CD14-positive monocyte (primary cell): ENCODE measurements around the gene PTTG1. TPM values are rescaled to one million over a fixed set of nuclear protein-coding genes. Genes with fewer than 3 reads are reported as not detected.

Source experiments
- DNase-seq, 3 donors: peaks; one replicate each; pipeline ENCODE4 v3.0.0-alpha.2; 2011 to 2022
- H2AFZ ChIP-seq: 2 replicates; pipeline ENCODE4 v1.6.0; 2012; ENCODE audit warnings: mild to moderate bottlenecking, low read depth, low read length, inconsistent platforms; ENCODE audit not compliant: insufficient read depth, poor library complexity, severe bottlenecking
- H3K27ac ChIP-seq, 2 donors: 1 replicate in 1 of 2; 2 replicates in 1 of 2; pipeline ENCODE4 v1.5.1; 2012 to 2013; ENCODE audit warnings: low read length in 2 of 2, control low read depth in 1 of 2, inconsistent platforms in 1 of 2, low read depth in 1 of 2, mild to moderate bottlenecking in 1 of 2
- H3K27me3 ChIP-seq, 2 donors: one replicate each; pipeline versions ENCODE4 v1.6.0 to v1.6.1; 2011 to 2013; ENCODE audit warnings: low read length in 2 of 2; ENCODE audit not compliant: control insufficient read depth in 2 of 2, insufficient read depth in 2 of 2
- H3K36me3 ChIP-seq, 2 donors: replicated peaks in 1 of 2; 1 replicate in 1 of 2; 2 replicates in 1 of 2; pipeline versions ENCODE4 v1.5.1 to v1.6.1; 2012 to 2013; ENCODE audit warnings: low read length in 2 of 2, control low read depth in 1 of 2, inconsistent platforms in 1 of 2, mild to moderate bottlenecking in 1 of 2; ENCODE audit not compliant: insufficient read depth in 2 of 2, control insufficient read depth in 1 of 2
- H3K4me1 ChIP-seq, 2 donors: 1 replicate in 1 of 2; 2 replicates in 1 of 2; pipeline versions ENCODE4 v1.5.1 to v1.6.1; 2012 to 2013; ENCODE audit warnings: low read length in 2 of 2, control low read depth in 1 of 2, inconsistent platforms in 1 of 2, mild to moderate bottlenecking in 1 of 2, moderate library complexity in 1 of 2; ENCODE audit not compliant: insufficient read depth in 2 of 2, control insufficient read depth in 1 of 2
- H3K4me2 ChIP-seq: replicated peaks from 2 replicates; pipeline ENCODE3; 2012; ENCODE audit warnings: low read length, moderate library complexity, mild to moderate bottlenecking; ENCODE audit not compliant: poor library complexity, severe bottlenecking; ENCODE audit errors: extremely low read depth
- H3K4me3 ChIP-seq, 3 experiments: fragments of 200-600 bp in 1 of 3; sonication (generic) in 1 of 3; replicated peaks in 1 of 3; 1 replicate in 2 of 3; 2 replicates in 1 of 3; pipeline ENCODE4 v1.5.1; 2011 to 2013; ENCODE audit warnings: low read length in 3 of 3, mild to moderate bottlenecking in 3 of 3, control low read depth in 2 of 3, low read depth in 2 of 3, inconsistent platforms in 1 of 3, moderate library complexity in 1 of 3
- H3K79me2 ChIP-seq: 2 replicates; pipeline ENCODE4 v1.6.0; 2012; ENCODE audit warnings: mild to moderate bottlenecking, control low read depth, inconsistent platforms, low read length, moderate library complexity; ENCODE audit not compliant: insufficient read depth
- H3K9ac ChIP-seq: 2 replicates; pipeline ENCODE4 v1.6.0; 2017; ENCODE audit warnings: low read length, mild to moderate bottlenecking; ENCODE audit not compliant: insufficient read depth, poor library complexity, severe bottlenecking
- H3K9me3 ChIP-seq, 2 donors: replicated peaks in 1 of 2; 1 replicate in 1 of 2; 2 replicates in 1 of 2; pipeline versions ENCODE4 v1.5.1 to v1.6.1; 2012 to 2013; ENCODE audit warnings: low read length in 2 of 2, control low read depth in 1 of 2; ENCODE audit not compliant: control insufficient read depth in 1 of 2, insufficient read depth in 1 of 2
- H4K20me1 ChIP-seq: 2 replicates; pipeline ENCODE4 v1.6.0; 2012; ENCODE audit warnings: mild to moderate bottlenecking, low read length, control low read depth, moderate library complexity; ENCODE audit not compliant: insufficient read depth
- H3K27ac Mint-ChIP-seq, 7 donors: one replicate each; pipeline ENCODE4 v1.8.0; 2020; ENCODE audit warnings: mild to moderate bottlenecking in 7 of 7, mixed read lengths in 7 of 7, moderate library complexity in 6 of 7, inconsistent platforms in 2 of 7
- H3K27me3 Mint-ChIP-seq, 3 donors: one replicate each; pipeline ENCODE4 v1.8.0; 2021 to 2022; ENCODE audit warnings: low read depth in 3 of 3, mild to moderate bottlenecking in 3 of 3, mixed read lengths in 3 of 3, moderate library complexity in 3 of 3, inconsistent platforms in 1 of 3
- H3K36me3 Mint-ChIP-seq, 2 donors: one replicate each; pipeline ENCODE4 v1.8.0; 2020; ENCODE audit warnings: mixed read lengths in 2 of 2, inconsistent platforms in 1 of 2, mild to moderate bottlenecking in 1 of 2
- H3K4me1 Mint-ChIP-seq: one replicate; pipeline ENCODE4 v1.8.0; 2020; ENCODE audit warnings: mild to moderate bottlenecking, mixed read lengths
- H3K4me3 Mint-ChIP-seq, 2 donors: one replicate each; pipeline ENCODE4 v1.8.0; 2020; ENCODE audit warnings: mild to moderate bottlenecking in 2 of 2, mixed read lengths in 2 of 2, moderate library complexity in 1 of 2
- H3K9me3 Mint-ChIP-seq, 7 donors: one replicate each; pipeline ENCODE4 v1.8.0; 2020 to 2022; ENCODE audit warnings: mixed read lengths in 7 of 7, mild to moderate bottlenecking in 6 of 7, moderate library complexity in 6 of 7, inconsistent platforms in 2 of 7
- CTCF ChIP-seq: fragments of 200-600 bp; IDR thresholded peaks from one replicate; pipeline ENCODE4 v1.8.0; 2022; ENCODE audit warnings: antibody characterized with exemption, mild to moderate bottlenecking
- WGBS: methylation state at CpG from one replicate; pipeline ENCODE4 v1.1.5; 2013; ENCODE audit warnings: missing lambda C conversion rate; ENCODE audit not compliant: insufficient coverage; 5-methylcytosine and 5-hydroxymethylcytosine counted together
- intact Hi-C, 2 donors: fragments of 100-400 bp; cut with micrococcal nuclease; formaldehyde crosslinking; loops; one replicate each; pipeline versions ENCODE4 v1.15.0 to v1.15.1; 2023
- polyA plus RNA-seq, 3 donors: library from polyadenylated mRNA; depleted of rRNA in 1 of 3; unstranded in 2 of 3; stranded (reverse) in 1 of 3; fragments of 300-500 nt in 2 of 3; fragments of >200 nt in 1 of 3; fragmentation: Illumina TruSeq in 2 of 3; gene quantifications; 1 replicate in 2 of 3; 2 replicates in 1 of 3; pipeline ENCODE4 v1.2.3, GENCODE V29; 2012 to 2021

Gene PTTG1
- polyA plus RNA-seq, 3 donors: 2.5 to 3.6 (median 3.3) TPM

- Mint-ChIP-seq H3K4me1 (peaks cover 6% of the 10 kb centered on the region), H3K27me3 (peaks cover 24 to 60% (median 33%) of the 10 kb centered on the region in 3 donors), H3K9me3 (peaks cover 0 to 3% (median 0%) of the 10 kb centered on the region in 7 donors), H3K36me3 (no peaks in the 10 kb centered on the region), H3K4me3 (no peak overlapping the region), H3K27ac (no peak overlapping the region)
- Histone ChIP-seq H3K4me1 (peaks cover under 1% of the 10 kb centered on the region in 2 donors), H2AFZ (no peak overlapping the region), H3K9ac (no peak overlapping the region), H4K20me1 (no peaks in the 10 kb centered on the region), H3K79me2 (no peaks in the 10 kb centered on the region), H3K4me2 (no peak overlapping the region), H3K27ac (no peak overlapping the region), H3K36me3 (no peaks in the 10 kb centered on the region), H3K9me3 (no peaks in the 10 kb centered on the region), H3K4me3 (no peak overlapping the region), H3K27me3 (peaks cover 35 to 39% of the 10 kb centered on the region in 2 donors)
- intact Hi-C loops: no loop called here
- no CpG with 5 or more reads among the region's 2 CpGs for WGBS
- TF ChIP-seq CTCF: no peak
- no peak for DNase-seq
Measured at GRCh38 chr5:160375701-160376100, 46.0 kb upstream of the PTTG1 start.

- H4K20me1 ChIP-seq: no peaks in the 10 kb centered on the region
- H3K27me3 Mint-ChIP-seq: peaks cover 17 to 53% (median 26%) of the 10 kb centered on the region in 3 donors
- H3K79me2 ChIP-seq: no peaks in the 10 kb centered on the region
- H3K4me3 ChIP-seq: no peak overlapping the region
- H3K27me3 ChIP-seq: peaks cover 28 to 32% of the 10 kb centered on the region in 2 donors
- no peak overlapping the region for H2AFZ ChIP-seq
- TF ChIP-seq CTCF: no peak
- H3K36me3 Mint-ChIP-seq: no peaks in the 10 kb centered on the region
- no peaks in the 10 kb centered on the region for H3K4me1 ChIP-seq
- no peak overlapping the region for H3K27ac ChIP-seq
- intact Hi-C loops: no loop called here
- no peak overlapping the region for H3K4me3 Mint-ChIP-seq
- H3K36me3 ChIP-seq: no peaks in the 10 kb centered on the region
- H3K4me2 ChIP-seq: no peak overlapping the region
- no peak overlapping the region for H3K9ac ChIP-seq
- H3K27ac Mint-ChIP-seq: no peak overlapping the region
- H3K9me3 ChIP-seq: no peaks in the 10 kb centered on the region
- H3K9me3 Mint-ChIP-seq: no peaks in the 10 kb centered on the region
- H3K4me1 Mint-ChIP-seq: peaks cover 4% of the 10 kb centered on the region
- no peak for DNase-seq
Measured at GRCh38 chr5:160376416-160376815, 45.2 kb upstream of the PTTG1 start.
